ENCODE measurements around the gene PPP1R16B. TPM values are rescaled to one million over a fixed set of nuclear protein-coding genes. Genes with fewer than 3 reads are reported as not detected.

The PPP1R16B gene
- total RNA-seq, 4 donors from 2014 or later = 1.8 to 11.1 (median 7.0) TPM

- H3K36me3 ChIP-seq = no peaks in the 10 kb centered on the region
- DNase-seq = no peak
- TF ChIP-seq EP300 (IDR thresholded peaks at IDR 0.05; ENCODE audit: low read depth) = no peak
- no peak for TF ChIP-seq POLR2AphosphoS5 (IDR thresholded peaks at IDR 0.05)
- TF ChIP-seq POLR2A (IDR thresholded peaks at IDR 0.05) = no peak
- TF ChIP-seq CTCF (IDR thresholded peaks at IDR 0.05) = no peak
- 80 to 84% methylated on average over 1 to 7 of the region's 7 CpGs for WGBS, 2 donors (ENCODE audit: low coverage in 1 of 2)
- no peaks in the 10 kb centered on the region for H3K27me3 ChIP-seq
- H3K9me3 ChIP-seq = no peaks in the 10 kb centered on the region
- in situ Hi-C loops (cut with MboI; ENCODE audit: low pct_ligation_motif_present in 1 of 4, low pct_unique_long_range_greater_than_20kb in 1 of 4, low sequenced_read_pairs in 3 of 4) = no loop called here
- H3K27ac ChIP-seq = no peak overlapping the region
- intact Hi-C loops (cut with DNase I; ENCODE audit: low total_unique reads) = no loop called here
- no peak overlapping the region for H3K4me3 ChIP-seq
- H3K4me1 ChIP-seq = no peaks in the 10 kb centered on the region
Measured at GRCh38 chr20:38829296-38829875, 23.9 kb downstream of the PPP1R16B start.

GRCh38 chr20:38830356-38830755 lies 24.9 kb downstream of the PPP1R16B start:
- H3K4me1 ChIP-seq = no peaks in the 10 kb centered on the region
- no peaks in the 10 kb centered on the region for H3K36me3 ChIP-seq
- 78 to 88% methylated on average over 1 of the region's 1 CpG for WGBS, 2 donors (ENCODE audit: low coverage in 1 of 2)
- no peaks in the 10 kb centered on the region for H3K9me3 ChIP-seq
- in situ Hi-C loops (cut with MboI; ENCODE audit: low pct_ligation_motif_present in 1 of 4, low pct_unique_long_range_greater_than_20kb in 1 of 4, low sequenced_read_pairs in 3 of 4) = no loop called here
- no peak overlapping the region for H3K4me3 ChIP-seq
- intact Hi-C loops (cut with DNase I; ENCODE audit: low total_unique reads) = no loop called here
- no peak overlapping the region for H3K27ac ChIP-seq
- no peaks in the 10 kb centered on the region for H3K27me3 ChIP-seq
- TF ChIP-seq CTCF (IDR thresholded peaks at IDR 0.05) = no peak
- no peak for DNase-seq

- in situ Hi-C loops (cut with MboI; ENCODE audit: low pct_ligation_motif_present in 1 of 4, low pct_unique_long_range_greater_than_20kb in 1 of 4, low sequenced_read_pairs in 3 of 4) = no loop called here
- Histone ChIP-seq H3K4me3 (no peak overlapping the region), H3K9me3 (no peaks in the 10 kb centered on the region), H3K36me3 (no peaks in the 10 kb centered on the region), H3K4me1 (no peaks in the 10 kb centered on the region), H3K27me3 (no peaks in the 10 kb centered on the region), H3K27ac (no peak overlapping the region)
- intact Hi-C loops (cut with DNase I; ENCODE audit: low total_unique reads) = no loop called here
- 89 to 94% methylated on average over 3 to 11 of the region's 11 CpGs for WGBS, 2 donors (ENCODE audit: low coverage in 1 of 2)
- TF ChIP-seq EP300 (IDR thresholded peaks at IDR 0.05; ENCODE audit: low read depth) = no peak
- TF ChIP-seq CTCF (IDR thresholded peaks at IDR 0.05) = no peak
- no peak for TF ChIP-seq POLR2AphosphoS5 (IDR thresholded peaks at IDR 0.05)
- no peak for TF ChIP-seq POLR2A (IDR thresholded peaks at IDR 0.05)
- DNase-seq = no peak
Measured at GRCh38 chr20:38831049-38831691, 25.7 kb downstream of the PPP1R16B start.

GRCh38 chr20:38831995-38832620 lies 26.6 kb downstream of the PPP1R16B start:
- H3K27ac ChIP-seq = no peak overlapping the region
- in situ Hi-C loops (cut with MboI; ENCODE audit: low pct_ligation_motif_present in 1 of 4, low pct_unique_long_range_greater_than_20kb in 1 of 4, low sequenced_read_pairs in 3 of 4) = no loop called here
- WGBS, 2 donors (ENCODE audit: low coverage in 1 of 2) = 67 to 85% methylated on average over 5 to 8 of the region's 8 CpGs

More at GRCh38 chr20:38831995-38832620, 26.6 kb downstream of the PPP1R16B start:
- Histone ChIP-seq H3K4me3 (no peak overlapping the region), H3K4me1 (no peaks in the 10 kb centered on the region), H3K36me3 (no peaks in the 10 kb centered on the region), H3K9me3 (no peaks in the 10 kb centered on the region), H3K27me3 (no peaks in the 10 kb centered on the region)
- intact Hi-C loops (cut with DNase I; ENCODE audit: low total_unique reads) = no loop called here
- DNase-seq = no peak
- no peak for TF ChIP-seq EP300 (IDR thresholded peaks at IDR 0.05; ENCODE audit: low read depth)
- TF ChIP-seq POLR2AphosphoS5 (IDR thresholded peaks at IDR 0.05) = no peak
- no peak for TF ChIP-seq CTCF (IDR thresholded peaks at IDR 0.05)
- no peak for TF ChIP-seq POLR2A (IDR thresholded peaks at IDR 0.05)

All from transverse colon (tissue), 4 donors.